ENCODE data around the gene CRYGA. TPM values are rescaled to one million over a fixed set of nuclear protein-coding genes. Genes with fewer than 3 reads are reported as not detected.
A peak's percentile ranks its signal among the peaks of the same experiment; 100 is the strongest.
"Not testable (repeated sequence)": the region's sequence is repeated elsewhere in the genome, so short reads cannot be mapped to it uniquely, and the experiment has no call there.

CRYGA gene
- total and polyA plus RNA-seq, 2 experiments from 2014 or later: not detected

DNA sequence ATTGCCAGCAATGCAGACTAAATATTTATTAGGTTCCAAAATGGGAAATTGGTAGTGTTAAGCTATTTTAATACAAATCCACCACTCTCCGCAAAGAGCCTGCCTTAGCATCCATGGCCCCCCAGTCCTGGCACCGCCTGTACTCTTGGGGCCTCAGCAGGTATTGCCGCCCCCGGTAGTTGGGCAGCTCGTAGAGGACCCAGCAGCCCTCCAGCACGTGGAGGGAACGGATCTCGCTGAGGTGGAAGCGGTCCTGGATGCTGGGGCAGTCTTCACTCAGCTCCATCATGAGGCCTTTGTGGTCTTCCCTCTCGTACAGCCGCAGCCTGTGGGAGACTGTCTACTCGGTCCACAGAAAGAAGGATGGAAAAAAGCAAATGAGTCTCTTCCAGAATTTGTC, 35.3 kb downstream of the CRYGA start:
- 70 to 75% methylated on average over 12 of the region's 12 CpGs for WGBS, 2 experiments (ENCODE audit: low coverage in 1 of 2, low lambda C conversion rate in 2 of 2, missing lambda C conversion rate in 2 of 2)
- H3K4me3 ChIP-seq: no peak overlapping the region
- H3K36me3 ChIP-seq (ENCODE audit: low read depth): no peaks in the 10 kb centered on the region
- in situ Hi-C loops (cut with MboI): no loop called here
- H3K79me2 ChIP-seq (ENCODE audit: insufficient read depth): no peaks in the 10 kb centered on the region
- H4K20me1 ChIP-seq (ENCODE audit: insufficient read depth): no peaks in the 10 kb centered on the region
- H3K9ac ChIP-seq: no peak overlapping the region
- H3K9me3 ChIP-seq (ENCODE audit: low read depth): no peaks in the 10 kb centered on the region
- H3K4me2 ChIP-seq (ENCODE audit: unreplicated experiment): no peak overlapping the region
- no peaks in the 10 kb centered on the region for H3F3A ChIP-seq (ENCODE audit: insufficient read depth)
- no peaks in the 10 kb centered on the region for H3K9me2 ChIP-seq (ENCODE audit: insufficient read depth)
- no peak overlapping the region for H2AFZ ChIP-seq
- peaks cover 31% of the 10 kb centered on the region for H3K27me3 ChIP-seq (replicated peaks; ENCODE audit: insufficient read depth)
- TF ChIP-seq EZH2 (IDR thresholded peaks at IDR 0.05; ENCODE audit: insufficient read depth, poor library complexity, severe bottlenecking) (no peak), EZH2phosphoT487 (IDR thresholded peaks at IDR 0.05; ENCODE audit: insufficient read depth, low read depth) (no peak)
- H3K4me1 ChIP-seq (ENCODE audit: insufficient read depth): no peaks in the 10 kb centered on the region
- no peak overlapping the region for H3K27ac ChIP-seq
- no peak for DNase-seq

DNA sequence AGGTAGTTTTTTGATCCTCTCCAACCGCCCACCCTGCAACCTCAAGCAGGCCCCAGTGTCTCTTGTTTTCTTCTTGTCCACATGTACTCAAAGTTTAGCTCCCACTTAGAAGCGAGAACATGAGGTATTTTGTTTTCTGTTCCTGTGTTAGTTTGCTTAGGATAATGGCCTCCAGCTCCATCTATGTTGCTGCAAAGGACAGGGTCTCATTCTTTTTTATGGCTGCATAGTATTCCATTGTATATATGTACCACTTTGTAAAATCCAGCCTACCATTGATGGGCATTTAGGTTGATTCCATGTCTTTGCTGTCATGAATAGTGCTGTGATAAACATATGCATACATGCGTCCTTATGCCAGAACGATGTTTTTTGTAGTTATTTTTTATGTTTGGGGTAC, 36.3 kb downstream of the CRYGA start:
- H3K9me3 ChIP-seq (ENCODE audit: low read depth): no peaks in the 10 kb centered on the region
- in situ Hi-C loops (cut with MboI): no loop called here
- no peaks in the 10 kb centered on the region for H3F3A ChIP-seq (ENCODE audit: insufficient read depth)
- no peaks in the 10 kb centered on the region for H4K20me1 ChIP-seq (ENCODE audit: insufficient read depth)
- H3K79me2 ChIP-seq (ENCODE audit: insufficient read depth): no peaks in the 10 kb centered on the region
- 57 to 65% methylated on average over 4 of the region's 4 CpGs for WGBS, 2 experiments (ENCODE audit: low coverage in 1 of 2, low lambda C conversion rate in 2 of 2, missing lambda C conversion rate in 2 of 2)
- H3K4me1 ChIP-seq (ENCODE audit: insufficient read depth): no peaks in the 10 kb centered on the region
- H3K9ac ChIP-seq: no peak overlapping the region
- DNase-seq: no peak
- H2AFZ ChIP-seq: no peak overlapping the region
- H3K27ac ChIP-seq: no peak overlapping the region
- no peak overlapping the region for H3K4me2 ChIP-seq (ENCODE audit: unreplicated experiment)
- H3K27me3 ChIP-seq (replicated peaks; ENCODE audit: insufficient read depth): peaks cover 31% of the 10 kb centered on the region
- no peak for TF ChIP-seq EZH2 (IDR thresholded peaks at IDR 0.05; ENCODE audit: insufficient read depth, poor library complexity, severe bottlenecking)
- H3K36me3 ChIP-seq (ENCODE audit: low read depth): no peaks in the 10 kb centered on the region
- H3K9me2 ChIP-seq (ENCODE audit: insufficient read depth): no peaks in the 10 kb centered on the region
- no peak overlapping the region for H3K4me3 ChIP-seq

GRCh38 chr2:208125251-208125650, 38.1 kb downstream of the CRYGA start:
- Histone ChIP-seq H3F3A (ENCODE audit: insufficient read depth) (no peaks in the 10 kb centered on the region), H3K4me1 (ENCODE audit: insufficient read depth) (no peaks in the 10 kb centered on the region), H3K27me3 (replicated peaks; ENCODE audit: insufficient read depth) (peaks cover 44% of the 10 kb centered on the region), H2AFZ (no peak overlapping the region), H3K4me2 (ENCODE audit: unreplicated experiment) (no peak overlapping the region), H3K36me3 (ENCODE audit: low read depth) (no peaks in the 10 kb centered on the region), H3K4me3 (no peak overlapping the region), H3K79me2 (ENCODE audit: insufficient read depth) (no peaks in the 10 kb centered on the region), H3K9me3 (ENCODE audit: low read depth) (no peaks in the 10 kb centered on the region), H3K9ac (no peak overlapping the region), H3K27ac (no peak overlapping the region), H3K9me2 (ENCODE audit: insufficient read depth) (no peaks in the 10 kb centered on the region), H4K20me1 (ENCODE audit: insufficient read depth) (no peaks in the 10 kb centered on the region)
- DNase-seq: no peak
- WGBS, 2 experiments (ENCODE audit: low coverage in 1 of 2, low lambda C conversion rate in 2 of 2, missing lambda C conversion rate in 2 of 2): 72 to 73% methylated on average over 4 of the region's 4 CpGs
- TF ChIP-seq EZH2 (IDR thresholded peaks at IDR 0.05; ENCODE audit: insufficient read depth, poor library complexity, severe bottlenecking): peak; percentile 31
- no peak for TF ChIP-seq EZH2phosphoT487 (IDR thresholded peaks at IDR 0.05; ENCODE audit: insufficient read depth, low read depth)
- in situ Hi-C loops (cut with MboI): no loop called here

GRCh38 chr2:208124013-208124715, 39.2 kb downstream of the CRYGA start, which contains the start of gene CRYGD:
CRYGD (minus strand) TSS chr2:208124524; CDS start chr2:208124473, 51 bp downstream.
- H3K79me2 ChIP-seq (ENCODE audit: insufficient read depth); H3K9me2 ChIP-seq (ENCODE audit: insufficient read depth); H2AFZ ChIP-seq; H3K9me3 ChIP-seq (ENCODE audit: low read depth); H4K20me1 ChIP-seq (ENCODE audit: insufficient read depth); H3K27ac ChIP-seq; H3K36me3 ChIP-seq (ENCODE audit: low read depth); in situ Hi-C loops (cut with MboI); H3K4me1 ChIP-seq (ENCODE audit: insufficient read depth); H3F3A ChIP-seq (ENCODE audit: insufficient read depth); H3K9ac ChIP-seq: not testable (repeated sequence)
- 12% methylated on average over 43 to 46 of the region's 46 CpGs for WGBS, 2 experiments (ENCODE audit: low coverage in 1 of 2, low lambda C conversion rate in 2 of 2, missing lambda C conversion rate in 2 of 2)
- 0 out of 2 replicates have a peak within 1 kb of the TSS, but pooled peaks have one; percentile 19 for H3K4me3 ChIP-seq
- DNase-seq: peak; percentile 8
- peaks cover 45% of the 10 kb centered on the region for H3K27me3 ChIP-seq (replicated peaks; ENCODE audit: insufficient read depth)
- H3K4me2 ChIP-seq (ENCODE audit: unreplicated experiment): peak within 1 kb of the TSS; percentile 48

- no peak for TF ChIP-seq EZH2phosphoT487 (IDR thresholded peaks at IDR 0.05; ENCODE audit: insufficient read depth, low read depth)
- no peak for TF ChIP-seq EZH2 (IDR thresholded peaks at IDR 0.05; ENCODE audit: insufficient read depth, poor library complexity, severe bottlenecking)
- Histone ChIP-seq H3K4me3 (no peak overlapping the region), H3K36me3 (ENCODE audit: low read depth) (no peaks in the 10 kb centered on the region), H3K9ac (no peak overlapping the region), H4K20me1 (ENCODE audit: insufficient read depth) (no peaks in the 10 kb centered on the region), H3K9me3 (ENCODE audit: low read depth) (no peaks in the 10 kb centered on the region), H3K9me2 (ENCODE audit: insufficient read depth) (no peaks in the 10 kb centered on the region), H3F3A (ENCODE audit: insufficient read depth) (no peaks in the 10 kb centered on the region), H2AFZ (no peak overlapping the region), H3K79me2 (ENCODE audit: insufficient read depth) (no peaks in the 10 kb centered on the region), H3K27me3 (replicated peaks; ENCODE audit: insufficient read depth) (peaks cover 43% of the 10 kb centered on the region), H3K4me2 (ENCODE audit: unreplicated experiment) (no peak overlapping the region), H3K4me1 (ENCODE audit: insufficient read depth) (no peaks in the 10 kb centered on the region), H3K27ac (no peak overlapping the region)
- DNase-seq: no peak
- in situ Hi-C loops (cut with MboI): no loop called here
- WGBS, 2 experiments (ENCODE audit: low coverage in 1 of 2, low lambda C conversion rate in 2 of 2, missing lambda C conversion rate in 2 of 2): 64 to 82% methylated on average over 1 of the region's 1 CpG
Observed at GRCh38 chr2:208122248-208122647, 41.1 kb downstream of the CRYGA start.
